Measurements from ENCODE around the gene MYDGF.

The MYDGF gene

GRCh38 chr19:4701557-4701956 is 31.4 kb upstream of the MYDGF start:
- H3K4me3 ChIP-seq, result no peak overlapping the region
- H3K9me3 ChIP-seq, result no peaks in the 10 kb centered on the region
- no peaks in the 10 kb centered on the region for H3K27me3 ChIP-seq
- peaks cover 27% of the 10 kb centered on the region for H4K20me1 ChIP-seq
- peaks cover 36% of the 10 kb centered on the region for H3K4me1 ChIP-seq
- H3K27ac ChIP-seq, result no peak overlapping the region
- peaks cover 97% of the 10 kb centered on the region for H3K36me3 ChIP-seq
- no peak overlapping the region for H3K4me2 ChIP-seq
- H3K9ac ChIP-seq, result no peak overlapping the region
- no peak for TF ChIP-seq Cebpa-rat (IDR thresholded peaks at IDR 0.05)

GRCh38 chr19:4700693-4700970 is 30.5 kb upstream of the MYDGF start:
- H3K9me3 ChIP-seq, result no peaks in the 10 kb centered on the region
- peaks cover 27% of the 10 kb centered on the region for H4K20me1 ChIP-seq
- H3K27me3 ChIP-seq, result no peaks in the 10 kb centered on the region
- no peak overlapping the region for H3K4me2 ChIP-seq
- peaks cover 97% of the 10 kb centered on the region for H3K36me3 ChIP-seq
- no peak overlapping the region for H3K9ac ChIP-seq
- peaks cover 43% of the 10 kb centered on the region for H3K4me1 ChIP-seq
- no peak overlapping the region for H3K27ac ChIP-seq
- no peak overlapping the region for H3K4me3 ChIP-seq
- TF ChIP-seq Cebpa-rat (IDR thresholded peaks at IDR 0.05), result no peak

- Histone ChIP-seq H3K36me3 (peaks cover 97% of the 10 kb centered on the region), H3K4me2 (peak overlapping the region; percentile 70; the same call in 1 of the 2 replicates), H3K27me3 (no peaks in the 10 kb centered on the region), H3K4me1 (peaks cover 49% of the 10 kb centered on the region), H3K9me3 (no peaks in the 10 kb centered on the region), H4K20me1 (peaks cover 27% of the 10 kb centered on the region), H3K9ac (no peak overlapping the region), H3K4me3 (no peak overlapping the region), H3K27ac (no peak overlapping the region)
- TF ChIP-seq Cebpa-rat (IDR thresholded peaks at IDR 0.05), result no peak
Measured at GRCh38 chr19:4699826-4700692, 29.9 kb upstream of the MYDGF start.

- no peak overlapping the region for H3K4me3 ChIP-seq
- no peaks in the 10 kb centered on the region for H3K27me3 ChIP-seq
- H3K27ac ChIP-seq, result peak overlapping the region; percentile 22; the same call in 1 of the 2 replicates
- peaks cover 46% of the 10 kb centered on the region for H4K20me1 ChIP-seq
- H3K4me2 ChIP-seq, result peak overlapping the region; percentile 63
- no peaks in the 10 kb centered on the region for H3K9me3 ChIP-seq
- H3K9ac ChIP-seq, result peak overlapping the region; percentile 55
- TF ChIP-seq Cebpa-rat (IDR thresholded peaks at IDR 0.05), result no peak
- peaks cover 89% of the 10 kb centered on the region for H3K36me3 ChIP-seq
- peaks cover 77% of the 10 kb centered on the region for H3K4me1 ChIP-seq
Measured at GRCh38 chr19:4697304-4697703, 27.2 kb upstream of the MYDGF start.

- H4K20me1 ChIP-seq, result peaks cover 52% of the 10 kb centered on the region
- peaks cover 86% of the 10 kb centered on the region for H3K4me1 ChIP-seq
- no peak overlapping the region for H3K9ac ChIP-seq
- H3K9me3 ChIP-seq, result no peaks in the 10 kb centered on the region
- no peak overlapping the region for H3K27ac ChIP-seq
- no peak for TF ChIP-seq Cebpa-rat (IDR thresholded peaks at IDR 0.05)
- peaks cover 78% of the 10 kb centered on the region for H3K36me3 ChIP-seq
- H3K27me3 ChIP-seq, result no peaks in the 10 kb centered on the region
- no peak overlapping the region for H3K4me3 ChIP-seq
- no peak overlapping the region for H3K4me2 ChIP-seq
Measured at GRCh38 chr19:4695224-4695731, 25.1 kb upstream of the MYDGF start.

- Histone ChIP-seq H3K27ac (peak overlapping the region; percentile 70; the same call in 1 of the 2 replicates), H3K9ac (peak overlapping the region; percentile 69; the same call in 1 of the 2 replicates), H4K20me1 (peaks cover 43% of the 10 kb centered on the region), H3K4me1 (peaks cover 78% of the 10 kb centered on the region), H3K4me2 (peak overlapping the region; percentile 98), H3K27me3 (no peaks in the 10 kb centered on the region), H3K9me3 (no peaks in the 10 kb centered on the region), H3K36me3 (peaks cover 78% of the 10 kb centered on the region), H3K4me3 (0 out of 2 replicates have a peak overlapping the region, but pooled peaks have one; percentile 59)
- no peak for TF ChIP-seq Cebpa-rat (IDR thresholded peaks at IDR 0.05)
Measured at GRCh38 chr19:4694211-4694987, 24.3 kb upstream of the MYDGF start.

GRCh38 chr19:4693471-4694121 is 23.5 kb upstream of the MYDGF start:
- TF ChIP-seq Cebpa-rat (IDR thresholded peaks at IDR 0.05), result no peak
- H3K27ac ChIP-seq, result peak overlapping the region; percentile 70; the same call in 1 of the 2 replicates
- H3K4me2 ChIP-seq, result peak overlapping the region; percentile 98
- peaks cover 40% of the 10 kb centered on the region for H4K20me1 ChIP-seq
- H3K4me1 ChIP-seq, result peaks cover 70% of the 10 kb centered on the region
- peaks cover 80% of the 10 kb centered on the region for H3K36me3 ChIP-seq
- H3K27me3 ChIP-seq, result no peaks in the 10 kb centered on the region
- H3K4me3 ChIP-seq, result peak overlapping the region; percentile 59
- H3K9me3 ChIP-seq, result no peaks in the 10 kb centered on the region
- H3K9ac ChIP-seq, result peak overlapping the region; percentile 69

GRCh38 chr19:4693078-4693350 is 22.9 kb upstream of the MYDGF start:
- TF ChIP-seq Cebpa-rat (IDR thresholded peaks at IDR 0.05), result no peak
- H4K20me1 ChIP-seq, result peaks cover 34% of the 10 kb centered on the region
- peak overlapping the region; percentile 69 for H3K9ac ChIP-seq
- peak overlapping the region; percentile 98 for H3K4me2 ChIP-seq
- H3K4me3 ChIP-seq, result peak overlapping the region; percentile 59
- H3K9me3 ChIP-seq, result no peaks in the 10 kb centered on the region
- H3K4me1 ChIP-seq, result peaks cover 67% of the 10 kb centered on the region
- H3K27ac ChIP-seq, result peak overlapping the region; percentile 70
- H3K27me3 ChIP-seq, result no peaks in the 10 kb centered on the region
- peaks cover 80% of the 10 kb centered on the region for H3K36me3 ChIP-seq

GRCh38 chr19:4692251-4693077 is 22.3 kb upstream of the MYDGF start:
- Histone ChIP-seq H3K9ac (peak overlapping the region; percentile 69), H3K9me3 (no peaks in the 10 kb centered on the region), H3K4me2 (peak overlapping the region; percentile 98), H3K4me3 (peak overlapping the region; percentile 59), H4K20me1 (peaks cover 33% of the 10 kb centered on the region), H3K27ac (peak overlapping the region; percentile 70), H3K36me3 (peaks cover 80% of the 10 kb centered on the region), H3K27me3 (no peaks in the 10 kb centered on the region), H3K4me1 (peaks cover 67% of the 10 kb centered on the region)
- TF ChIP-seq Cebpa-rat (IDR thresholded peaks at IDR 0.05), result no peak

All from BLaER1 (cell line).